ENCODE measurements around the gene PRDM16. TPM values are rescaled to one million over a fixed set of nuclear protein-coding genes. Genes with fewer than 3 reads are reported as not detected.
A peak's percentile ranks its signal among the peaks of the same experiment; 100 is the strongest.

The PRDM16 gene
- total and polyA plus RNA-seq, 2 of the 13 experiments (the other 11 are each of a cell fraction or from before 2014, with no cell fraction given), result 0.15 to 0.81 TPM

GRCh38 chr1:3105167-3105863 lies 36.3 kb downstream of the PRDM16 start:
- Histone ChIP-seq H3K27ac (ENCODE audit: extremely low read length, insufficient read depth, low read length) (no peak overlapping the region), H3K9ac (ENCODE audit: insufficient read depth, low read depth, low read length) (no peak overlapping the region), H3K27me3 (ENCODE audit: control insufficient read depth in 1 of 2, insufficient read depth in 2 of 2, low read length in 2 of 2) (peaks cover 6 to 8% of the 10 kb centered on the region in 2 experiments; a peak in 3 of 5 replicates), H3K4me2 (ENCODE audit: low read depth, low read length) (peak overlapping the region; percentile 44), H3K4me3 (replicated peaks in 1 of 3; ENCODE audit: insufficient read depth in 1 of 3, low read depth in 2 of 3, low read length in 3 of 3) (peak overlapping the region in 1 of 3 experiments; percentile 25; a peak in 1 of 6 replicates), H4K20me1 (ENCODE audit: insufficient read depth, low read length) (no peaks in the 10 kb centered on the region), H2AFZ (ENCODE audit: low read length) (no peak overlapping the region), H3K4me1 (ENCODE audit: insufficient read depth, low read length) (peaks cover 11% of the 10 kb centered on the region; the same call in 1 of the 2 replicates), H3K36me3 (replicated peaks in 1 of 2; ENCODE audit: control insufficient read depth in 1 of 2, insufficient read depth in 2 of 2, low read length in 2 of 2) (no peaks in the 10 kb centered on the region), H3K9me3 (ENCODE audit: low read length) (no peaks in the 10 kb centered on the region), H3K79me2 (ENCODE audit: insufficient read depth, low read length) (no peaks in the 10 kb centered on the region)
- intact Hi-C loops (cut with micrococcal nuclease; ENCODE audit: unreplicated experiment), result no loop called here
- in situ Hi-C loops (cut with HindIII; ENCODE audit: extremely low pct_ligation_motif_present, low pct_unique_long_range_greater_than_20kb), result no loop called here
- ChIA-PET POLR2A (no interaction called here), CTCF (ENCODE audit: low intra/inter-chr PET ratio, low total read pairs) (no interaction called here)
- ATAC-seq, result peak; percentile 83
- peak; percentile 38 for DNase-seq (ENCODE audit: low spot score)
- WGBS (ENCODE audit: low lambda C conversion rate), result 2% methylated on average over 7 of the region's 24 CpGs
- no TSS peak for BruUV-seq (replicated peaks)
- FAIRE-seq, result no peak
- TF ChIP-seq ZNF160 (CRISPR knock-in tag; IDR thresholded peaks at IDR 0.05) (no peak), FOXJ3 (CRISPR knock-in tag; IDR thresholded peaks at IDR 0.05; ENCODE audit: borderline replicate concordance) (no peak), CBX2 (IDR thresholded peaks at IDR 0.05; ENCODE audit: low read depth, low read length) (no peak), CBX2 (CRISPR knock-in tag; IDR thresholded peaks at IDR 0.05; ENCODE audit: low read depth) (no peak), ZNF121 (CRISPR knock-in tag; IDR thresholded peaks at IDR 0.05) (no peak), ZNF652 (CRISPR knock-in tag; IDR thresholded peaks at IDR 0.05; ENCODE audit: borderline replicate concordance, low read depth) (peak; percentile 81), ZNF256 (CRISPR knock-in tag; conservative IDR thresholded peaks at IDR 0.05) (no peak), NFE2L2 (IDR thresholded peaks at IDR 0.05; ENCODE audit: low read length) (no peak), ARNT (IDR thresholded peaks at IDR 0.05) (no peak), ZNF768 (CRISPR knock-in tag; IDR thresholded peaks at IDR 0.05) (peak; percentile 89), ZNF33A (CRISPR knock-in tag; IDR thresholded peaks at IDR 0.05; ENCODE audit: borderline replicate concordance) (no peak), ATF1 (CRISPR knock-in tag; IDR thresholded peaks at IDR 0.05) (no peak), HNF4A (CRISPR knock-in tag; IDR thresholded peaks at IDR 0.05) (peak; percentile 32), MAX (IDR thresholded peaks at IDR 0.05) (no peak), ZNF879 (CRISPR knock-in tag; IDR thresholded peaks at IDR 0.05) (no peak), SOX6 (IDR thresholded peaks at IDR 0.05) (no peak), SOX6 (CRISPR knock-in tag; IDR thresholded peaks at IDR 0.05) (no peak), ZNF441 (CRISPR knock-in tag; IDR thresholded peaks at IDR 0.05; ENCODE audit: borderline replicate concordance) (no peak), PAWR (CRISPR knock-in tag; IDR thresholded peaks at IDR 0.05; ENCODE audit: borderline replicate concordance) (no peak), ZFY (CRISPR knock-in tag; IDR thresholded peaks at IDR 0.05) (0 out of 2 replicates have a peak, but pooled peaks have one; percentile 20), ZNF687 (CRISPR knock-in tag; IDR thresholded peaks at IDR 0.05) (peak; percentile 49), DR1 (CRISPR knock-in tag; IDR thresholded peaks at IDR 0.05) (no peak)
- TF ChIP-seq, protein P1, sequence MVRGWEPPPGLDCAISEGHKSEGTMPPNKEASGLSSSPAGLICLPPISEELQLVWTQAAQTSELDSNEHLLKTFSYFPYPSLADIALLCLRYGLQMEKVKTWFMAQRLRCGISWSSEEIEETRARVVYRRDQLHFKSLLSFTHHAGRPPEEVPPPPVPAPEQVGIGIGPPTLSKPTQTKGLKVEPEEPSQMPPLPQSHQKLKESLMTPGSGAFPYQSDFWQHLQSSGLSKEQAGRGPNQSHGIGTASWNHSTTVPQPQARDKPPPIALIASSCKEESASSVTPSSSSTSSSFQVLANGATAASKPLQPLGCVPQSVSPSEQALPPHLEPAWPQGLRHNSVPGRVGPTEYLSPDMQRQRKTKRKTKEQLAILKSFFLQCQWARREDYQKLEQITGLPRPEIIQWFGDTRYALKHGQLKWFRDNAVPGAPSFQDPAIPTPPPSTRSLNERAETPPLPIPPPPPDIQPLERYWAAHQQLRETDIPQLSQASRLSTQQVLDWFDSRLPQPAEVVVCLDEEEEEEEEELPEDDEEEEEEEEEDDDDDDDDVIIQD (CRISPR knock-in tag; IDR thresholded peaks at IDR 0.05; ENCODE audit: low read depth), result no peak
